NCI-H2227 treated with DMSO at 0.1 percent for 48 hours (cell line): ENCODE data around the gene TAOK1.
"Not testable (repeated sequence)": the region's sequence is repeated elsewhere in the genome, so short reads cannot be mapped to it uniquely, and the experiment has no call there.

Experiments used
- DNase-seq: peaks from one replicate; lab custom pipeline; 2025; lab: John Stamatoyannopoulos, UW

Gene TAOK1

DNA sequence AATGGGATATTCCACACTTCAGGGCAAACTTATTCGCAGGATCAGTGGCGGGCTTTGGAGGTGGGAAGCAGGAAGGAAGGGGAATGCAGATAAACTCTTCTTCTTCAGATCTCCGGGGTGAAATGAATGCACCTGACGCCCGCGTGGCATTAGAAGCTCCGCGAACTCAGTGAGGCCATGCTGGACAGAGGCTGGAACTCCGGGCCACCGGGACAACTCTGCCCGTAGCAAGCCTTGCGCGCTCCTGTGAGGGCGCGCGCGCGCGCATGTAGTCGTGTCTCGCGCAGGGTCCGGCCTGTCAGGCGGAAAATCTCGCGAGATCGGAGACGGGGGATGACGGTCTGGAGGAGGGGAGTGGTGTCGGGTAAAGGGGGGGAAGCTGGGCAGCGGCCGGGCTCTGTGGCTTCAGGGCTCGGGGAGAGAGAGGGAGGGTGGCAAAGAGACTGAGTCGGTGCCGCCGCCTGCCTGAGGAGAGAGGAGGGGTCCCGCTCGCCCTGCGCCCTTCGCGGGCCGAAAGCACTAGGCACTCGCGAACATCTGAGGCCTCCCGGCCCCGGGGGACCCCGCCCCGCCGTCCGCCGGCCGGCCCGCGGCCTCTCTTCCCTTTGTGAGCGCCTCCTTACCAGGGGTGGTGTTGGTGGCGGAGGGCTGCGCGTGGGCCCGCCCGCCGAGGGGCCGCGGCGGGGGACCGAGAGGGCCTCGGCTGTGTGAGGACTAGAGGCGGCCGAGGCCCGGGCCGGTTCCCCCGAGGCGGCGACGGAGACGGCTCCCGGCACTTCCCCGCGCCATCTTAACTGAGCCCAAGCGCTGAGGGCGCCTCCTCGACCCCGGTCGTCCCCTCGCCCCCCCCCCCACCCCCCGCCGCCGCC is at the start of gene TAOK1:
Gene TAOK1 (plus strand): TSS at position 382 of the 869 bp plus-strand sequence. CDS start 61,186 bp downstream, outside the sequence.
- DNase-seq = peak; percentile 90

GRCh38 chr17:29341726-29342125 is 48.4 kb upstream of the TAOK1 start:
- no peak for DNase-seq

DNA sequence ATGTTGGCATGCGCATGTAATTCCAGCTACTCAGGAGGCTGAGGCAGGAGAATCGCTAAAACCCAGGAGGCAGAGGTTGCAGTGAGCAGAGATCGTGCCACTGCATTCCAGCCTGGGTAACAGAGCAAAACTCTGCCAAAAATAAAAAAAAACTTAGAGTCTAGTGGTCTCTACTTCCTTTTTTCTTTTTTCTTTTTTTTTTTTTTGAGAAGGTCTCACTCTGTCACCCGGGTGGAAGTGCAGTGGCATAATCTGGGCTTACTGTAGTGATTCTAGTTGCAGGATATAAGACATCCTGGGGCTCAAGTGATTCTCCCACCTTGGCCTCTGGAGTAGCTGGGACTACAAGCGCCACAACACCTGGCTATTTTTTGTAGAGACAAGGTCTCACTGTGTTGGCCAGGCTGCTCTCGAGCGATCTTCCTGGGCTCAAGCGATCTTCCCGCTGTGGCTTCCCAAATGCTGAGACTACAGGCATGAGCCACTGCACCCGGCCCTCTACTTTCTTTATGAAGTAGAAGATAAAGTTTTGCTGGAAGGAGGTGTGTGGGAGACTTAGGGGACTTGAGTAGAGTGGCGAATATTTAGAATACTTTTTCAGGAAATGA is 47.9 kb upstream of the TAOK1 start:
- no peak for DNase-seq

- no peak for DNase-seq
Observed at GRCh38 chr17:29344201-29344856, 45.8 kb upstream of the TAOK1 start.

DNA sequence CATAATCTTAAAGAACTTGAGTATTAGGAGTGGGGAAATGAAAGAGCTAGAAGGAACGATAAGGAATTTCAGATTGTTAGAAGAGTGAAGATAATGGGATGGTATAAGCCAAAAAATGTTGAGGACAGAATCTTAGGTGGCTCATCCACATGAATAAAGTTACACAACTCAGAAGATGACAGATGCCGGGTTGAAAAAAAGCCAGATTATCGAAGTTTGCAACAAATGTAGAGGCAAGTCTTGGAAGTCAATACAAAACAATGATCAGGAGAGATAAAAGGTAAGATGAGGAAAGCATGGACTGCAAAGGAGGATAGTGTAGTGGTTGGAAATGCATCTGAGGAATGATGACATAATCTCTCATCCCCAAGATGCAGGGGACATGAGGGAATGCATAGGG is 45.1 kb upstream of the TAOK1 start:
- DNase-seq = no peak

GRCh38 chr17:29345470-29345869 is 44.7 kb upstream of the TAOK1 start:
- not testable (repeated sequence) for DNase-seq

GRCh38 chr17:29346462-29346861 is 43.7 kb upstream of the TAOK1 start:
- DNase-seq = no peak

GRCh38 chr17:29347831-29348629 is 42.1 kb upstream of the TAOK1 start:
- DNase-seq = no peak

DNA sequence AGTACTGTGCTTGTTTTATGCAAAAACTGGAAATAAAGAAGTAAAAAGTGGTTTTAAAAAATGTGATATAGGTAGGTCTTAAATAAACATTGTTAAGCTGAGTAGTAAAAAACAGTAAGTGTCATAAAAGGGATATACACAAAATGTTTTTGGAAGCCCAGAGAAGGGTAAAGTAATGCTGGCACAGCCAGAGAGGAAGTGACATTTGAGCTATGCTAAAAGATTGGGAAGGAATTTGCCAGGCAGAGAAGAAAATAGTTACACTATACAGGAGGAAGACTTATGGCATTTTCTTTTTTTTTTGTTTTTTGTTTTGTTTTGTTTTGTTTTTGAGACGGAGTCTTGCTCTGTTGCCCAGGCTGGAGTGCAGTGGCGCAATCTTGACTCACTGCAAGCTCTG is 40.8 kb upstream of the TAOK1 start:
- no peak for DNase-seq

- DNase-seq = no peak
Observed at GRCh38 chr17:29352146-29352545, 38.0 kb upstream of the TAOK1 start.

- no peak for DNase-seq
Observed at GRCh38 chr17:29357232-29357631, 32.9 kb upstream of the TAOK1 start.

DNA sequence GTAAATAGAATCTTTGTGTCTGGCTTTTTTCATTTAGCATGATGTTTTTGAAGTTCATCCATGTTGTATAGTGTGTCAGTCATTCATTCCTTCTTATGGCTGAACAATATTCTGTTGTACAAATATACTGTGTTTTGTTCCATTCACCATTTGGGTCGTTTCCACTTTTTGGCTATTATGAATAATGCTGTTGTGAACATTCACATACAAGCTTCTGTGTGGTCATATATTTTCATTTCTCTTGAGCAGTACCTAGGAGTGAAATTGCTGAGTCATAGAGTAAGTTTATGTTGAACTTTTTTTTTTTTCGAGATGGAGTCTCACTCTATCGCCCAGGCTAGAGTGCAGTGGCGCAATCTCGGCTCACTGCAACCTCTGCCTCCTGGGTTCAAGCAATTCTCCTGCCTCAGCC is 32.3 kb upstream of the TAOK1 start:
- DNase-seq = no peak

DNA sequence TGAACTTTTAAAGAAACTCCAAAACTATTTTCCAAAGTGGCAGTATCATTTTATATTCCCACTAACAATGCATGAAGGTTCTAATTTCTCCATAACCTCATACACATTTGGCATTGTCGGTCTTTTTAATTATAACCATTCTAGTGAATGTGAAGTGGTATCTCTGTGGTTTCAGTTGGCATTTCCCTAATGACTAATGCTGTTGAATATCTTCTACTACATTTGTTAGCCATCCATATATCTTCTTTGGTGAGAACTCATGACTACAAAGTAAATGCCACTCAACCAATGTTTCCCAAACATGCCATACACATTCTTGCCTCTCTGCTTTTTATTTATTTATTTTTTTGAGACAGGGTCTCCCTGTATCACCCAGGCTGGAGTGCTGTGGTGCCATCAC is 31.7 kb upstream of the TAOK1 start:
- no peak for DNase-seq

- no peak for DNase-seq
Observed at GRCh38 chr17:29359777-29360176, 30.4 kb upstream of the TAOK1 start.

DNA sequence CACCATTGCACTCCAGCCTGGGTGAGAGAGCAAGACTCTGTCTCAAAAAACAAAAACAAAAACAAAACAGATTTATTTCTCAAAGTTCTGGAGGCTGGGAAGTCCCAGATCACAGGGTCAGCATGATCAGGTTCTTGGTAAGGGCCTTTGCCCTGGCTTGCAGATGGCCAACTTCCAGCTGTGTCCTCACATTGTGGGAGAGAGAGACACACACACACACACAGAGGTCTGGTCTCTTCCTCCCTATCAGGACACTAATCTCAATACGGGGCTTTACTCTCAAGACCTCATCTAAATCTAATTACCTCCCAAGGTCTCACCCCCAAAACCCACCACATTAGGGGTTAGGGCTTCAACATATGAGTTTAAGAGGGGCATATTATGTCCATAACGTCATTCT is 26.4 kb upstream of the TAOK1 start:
- no peak for DNase-seq

- no peak for DNase-seq
Observed at GRCh38 chr17:29364691-29365090, 25.5 kb upstream of the TAOK1 start.

DNA sequence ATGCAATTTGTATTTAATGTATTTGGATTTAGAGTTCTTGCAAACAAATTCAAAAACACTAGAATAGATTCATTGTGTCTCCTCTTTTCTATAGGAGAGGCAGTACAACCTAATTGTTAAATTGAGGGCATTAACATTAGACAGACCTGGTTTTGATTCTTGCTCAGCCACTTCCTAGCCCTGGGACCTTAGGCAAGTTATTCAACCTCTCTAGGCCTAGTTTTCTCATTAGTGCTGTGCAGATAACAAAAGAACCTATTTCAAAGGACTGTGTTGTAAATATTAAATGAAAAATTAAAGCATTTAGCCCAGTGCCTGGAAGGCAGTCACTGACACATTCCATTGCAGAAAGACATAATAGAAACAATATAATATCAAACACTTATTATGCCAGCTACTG is 22.0 kb upstream of the TAOK1 start:
- DNase-seq = no peak

DNA sequence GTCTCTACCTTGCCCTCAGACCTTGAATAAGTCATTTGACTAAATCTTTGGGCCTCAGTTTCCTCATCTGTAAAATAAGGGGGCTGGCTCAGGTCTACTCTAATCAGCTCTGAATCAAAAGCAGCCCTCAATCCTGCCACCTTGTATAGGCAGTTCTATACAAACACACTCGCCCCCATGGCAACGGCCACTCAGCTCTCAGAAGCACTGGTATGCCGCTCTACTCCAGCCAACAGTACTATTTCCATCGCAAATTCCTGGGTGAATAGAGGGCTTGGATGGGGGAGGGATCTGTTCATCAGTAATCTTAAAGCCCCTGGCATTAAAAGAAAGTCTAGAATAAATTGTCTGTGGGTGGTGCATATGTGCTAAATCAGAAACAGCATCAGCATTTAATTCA is 21.2 kb upstream of the TAOK1 start:
- DNase-seq = no peak

DNA sequence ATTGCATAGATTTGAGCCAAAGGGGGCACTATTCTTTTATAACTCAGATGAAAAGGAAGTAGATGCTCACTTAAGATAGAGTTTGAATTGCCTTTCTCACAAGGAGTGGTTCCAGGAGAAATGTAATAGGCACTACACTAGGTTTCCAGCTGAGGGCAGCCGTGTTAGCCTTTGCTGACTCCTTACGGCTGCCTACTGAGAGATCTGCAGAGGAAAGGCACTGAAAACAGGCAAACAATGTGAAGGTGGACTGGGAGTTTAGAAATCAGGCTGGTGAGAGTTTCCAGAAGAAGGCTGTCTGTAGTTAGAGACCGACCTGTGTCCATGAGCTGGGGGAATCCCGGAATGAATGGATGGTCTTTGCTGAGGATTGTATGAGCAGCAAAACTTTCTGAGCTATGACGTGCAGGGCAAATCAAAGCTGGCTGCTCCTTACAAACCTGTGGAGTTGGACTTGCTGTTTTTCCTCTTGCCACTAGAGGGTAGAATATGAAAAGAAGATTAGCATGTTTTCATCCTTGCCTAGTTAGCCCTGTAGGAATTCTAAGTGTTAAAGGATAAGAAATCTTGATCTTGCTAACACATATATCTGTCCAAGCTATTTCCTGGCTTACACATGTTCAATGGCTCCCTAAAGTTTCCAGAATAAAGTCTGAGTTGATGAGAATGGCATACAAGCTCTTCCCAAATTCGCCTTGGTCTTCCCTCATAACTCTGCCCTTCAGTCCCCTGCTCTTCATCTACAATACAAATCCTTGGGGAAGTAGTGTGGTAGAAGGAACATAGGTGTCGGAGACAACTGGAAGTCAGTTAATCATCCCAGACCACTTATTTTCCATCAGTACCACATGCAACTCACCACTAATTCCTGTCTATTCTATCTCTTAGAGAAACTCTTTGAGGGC is 20.1 kb upstream of the TAOK1 start:
- peak; percentile 77 for DNase-seq

DNA sequence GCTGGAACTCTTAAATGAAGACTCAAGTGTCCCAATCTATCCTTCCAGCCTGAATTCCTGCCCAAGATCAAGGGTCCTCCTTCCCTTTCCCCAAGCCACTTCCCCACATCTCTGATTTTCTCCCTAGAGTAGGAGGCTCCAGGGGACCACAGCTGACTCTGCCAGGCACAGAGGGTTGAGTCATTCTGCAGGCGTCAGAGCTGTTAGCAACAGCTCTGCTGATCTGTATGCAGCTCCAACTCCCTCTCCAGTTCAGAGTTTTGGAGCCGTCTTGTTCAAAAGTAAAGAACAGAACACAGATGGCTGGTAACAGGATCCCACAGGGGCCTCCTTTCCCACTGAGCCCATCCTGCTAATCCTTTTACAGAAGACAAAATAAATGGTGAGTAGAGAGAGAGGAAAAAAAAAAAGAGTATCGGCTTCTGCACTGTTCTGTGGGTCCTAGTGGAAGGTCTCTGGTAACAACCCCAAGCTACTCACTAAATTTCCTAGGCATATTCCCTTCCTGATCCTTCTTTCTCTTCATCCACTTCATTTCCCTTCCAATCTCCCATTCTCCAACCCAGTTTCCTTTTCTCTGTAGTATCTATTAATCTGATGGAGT is 13.4 kb upstream of the TAOK1 start:
- DNase-seq = no peak

- no peak for DNase-seq
Observed at GRCh38 chr17:29378500-29378899, 11.7 kb upstream of the TAOK1 start.
